Bronchial epithelial cell (primary cell): ENCODE data around the gene TENM4. TPM values are rescaled to one million over a fixed set of nuclear protein-coding genes. Genes with fewer than 3 reads are reported as not detected.

Experiments
- DNase-seq: peaks from one replicate; pipeline ENCODE4 v3.0.0-alpha.2; 2010; ENCODE audit warnings: low read depth
- FAIRE-seq: peaks from 2 replicates; lab custom pipeline; 2011; peaks lifted over from hg19 to GRCh38; lab: Jason Lieb, UNC
- H3K27me3 ChIP-seq: 2 replicates; pipeline ENCODE4 v1.5.1; 2011; ENCODE audit warnings: low read length; ENCODE audit not compliant: control insufficient read depth, insufficient read depth
- H3K36me3 ChIP-seq: 2 replicates; pipeline ENCODE4 v1.5.1; 2011; ENCODE audit warnings: low read length; ENCODE audit not compliant: control insufficient read depth, insufficient read depth
- H3K4me3 ChIP-seq: 2 replicates; pipeline ENCODE4 v1.5.1; 2011; ENCODE audit warnings: mild to moderate bottlenecking, low read depth, low read length, control low read depth
- CTCF ChIP-seq: IDR thresholded peaks from 2 replicates; pipeline ENCODE4 v1.5.1; 2011; ENCODE audit warnings: mild to moderate bottlenecking, moderate library complexity, low read length, control low read depth, inconsistent platforms; ENCODE audit not compliant: insufficient read depth, severe bottlenecking
- total RNA-seq: library from RNA; depleted of rRNA; stranded (reverse); fragments of >200 nt; gene quantifications from 2 replicates; pipeline ENCODE4 v1.2.1, GENCODE V29; 2014

The TENM4 gene
- total RNA-seq, 1 donor from 2014 or later = 6.1 TPM

GRCh38 chr11:78833237-78833636 lies 607.6 kb downstream of the TENM4 start:
- no peak overlapping the region for H3K4me3 ChIP-seq
- H3K27me3 ChIP-seq = no peaks in the 10 kb centered on the region
- no peak for DNase-seq
- TF ChIP-seq CTCF = no peak
- no peak for FAIRE-seq
- no peaks in the 10 kb centered on the region for H3K36me3 ChIP-seq

- no peak for DNase-seq
Measured at GRCh38 chr11:78832226-78832947, 608.4 kb downstream of the TENM4 start.

GRCh38 chr11:78831571-78831970 lies 609.3 kb downstream of the TENM4 start:
- Histone ChIP-seq H3K36me3 (no peaks in the 10 kb centered on the region), H3K27me3 (no peaks in the 10 kb centered on the region), H3K4me3 (no peak overlapping the region)
- no peak for TF ChIP-seq CTCF
- FAIRE-seq = no peak
- DNase-seq = no peak

More at GRCh38 chr11:78832226-78832947, 608.4 kb downstream of the TENM4 start:
- FAIRE-seq = no peak
- TF ChIP-seq CTCF = no peak
- Histone ChIP-seq H3K4me3 (no peak overlapping the region), H3K27me3 (no peaks in the 10 kb centered on the region), H3K36me3 (no peaks in the 10 kb centered on the region)

- Histone ChIP-seq H3K27me3 (no peaks in the 10 kb centered on the region), H3K36me3 (no peaks in the 10 kb centered on the region), H3K4me3 (no peak overlapping the region)
- no peak for TF ChIP-seq CTCF
- DNase-seq (no peak), FAIRE-seq (no peak)
Measured at GRCh38 chr11:78830277-78830819, 610.5 kb downstream of the TENM4 start.

- no peaks in the 10 kb centered on the region for H3K36me3 ChIP-seq
- FAIRE-seq (peak; percentile 58), DNase-seq (peak; percentile 65)
- no peaks in the 10 kb centered on the region for H3K27me3 ChIP-seq
- no peak overlapping the region for H3K4me3 ChIP-seq
- TF ChIP-seq CTCF = no peak
Measured at GRCh38 chr11:78829146-78829545, 611.7 kb downstream of the TENM4 start.
